Endothelial cell (in vitro differentiated cells): ENCODE measurements around the gene AUH. TPM values are rescaled to one million over a fixed set of nuclear protein-coding genes. Genes with fewer than 3 reads are reported as not detected.
A peak's percentile ranks its signal among the peaks of the same experiment; 100 is the strongest.

Experiments used
- DNase-seq: peaks from one replicate; pipeline ENCODE4 v3.0.0; 2021; ENCODE audit warnings: low spot score
- H3K27ac Mint-ChIP-seq: one replicate; pipeline ENCODE4 v1.8.0; 2021; ENCODE audit warnings: mixed read lengths, inconsistent platforms; ENCODE audit not compliant: unreplicated experiment
- H3K27me3 Mint-ChIP-seq: one replicate; pipeline ENCODE4 v1.8.0; 2021; ENCODE audit warnings: mild to moderate bottlenecking, moderate library complexity, mixed read lengths, inconsistent platforms; ENCODE audit not compliant: unreplicated experiment
- H3K36me3 Mint-ChIP-seq: one replicate; pipeline ENCODE4 v1.8.0; 2021; ENCODE audit warnings: mild to moderate bottlenecking, low read depth, mixed read lengths, inconsistent platforms; ENCODE audit not compliant: unreplicated experiment
- H3K4me1 Mint-ChIP-seq: one replicate; pipeline ENCODE4 v1.8.0; 2021; ENCODE audit warnings: mild to moderate bottlenecking, mixed read lengths, inconsistent platforms; ENCODE audit not compliant: unreplicated experiment
- H3K4me3 Mint-ChIP-seq: one replicate; pipeline ENCODE4 v1.8.0; 2021; ENCODE audit warnings: mild to moderate bottlenecking, mixed read lengths, inconsistent platforms; ENCODE audit not compliant: unreplicated experiment
- H3K9me3 Mint-ChIP-seq: one replicate; pipeline ENCODE4 v1.8.0; 2021; ENCODE audit warnings: mixed read lengths, inconsistent platforms; ENCODE audit not compliant: unreplicated experiment
- CTCF ChIP-seq: fragments of 200-600 bp; sonication (generic); IDR thresholded peaks from one replicate; pipeline ENCODE4 v1.5.0; 2021; ENCODE audit warnings: antibody characterized with exemption; ENCODE audit not compliant: unreplicated experiment
- total RNA-seq: library from RNA; stranded (reverse); fragmentation: NEBNext Ultra II Directional; extraction: Animal tissue kit (Norgen Biotek cat#: 25700); gene quantifications from one replicate; pipeline ENCODE4 v1.2.1, GENCODE V29; 2021; ENCODE audit not compliant: unreplicated experiment

AUH gene
- total RNA-seq, 1 donor from 2014 or later: 14.4 TPM

GRCh38 chr9:91247278-91247677 is 114.4 kb downstream of the AUH start:
- Mint-ChIP-seq H3K4me1 (peaks cover 13% of the 10 kb centered on the region), H3K4me3 (no peak overlapping the region), H3K36me3 (no peaks in the 10 kb centered on the region), H3K27ac (no peak overlapping the region), H3K27me3 (no peaks in the 10 kb centered on the region), H3K9me3 (no peaks in the 10 kb centered on the region)
- no peak for TF ChIP-seq CTCF
- DNase-seq: no peak

GRCh38 chr9:91246846-91247245 is 114.9 kb downstream of the AUH start:
- peaks cover 13% of the 10 kb centered on the region for H3K4me1 Mint-ChIP-seq
- H3K27ac Mint-ChIP-seq: no peak overlapping the region
- H3K9me3 Mint-ChIP-seq: no peaks in the 10 kb centered on the region
- no peaks in the 10 kb centered on the region for H3K27me3 Mint-ChIP-seq
- no peaks in the 10 kb centered on the region for H3K36me3 Mint-ChIP-seq
- no peak overlapping the region for H3K4me3 Mint-ChIP-seq
- TF ChIP-seq CTCF: no peak
- no peak for DNase-seq

GRCh38 chr9:91245431-91246313 is 116.0 kb downstream of the AUH start:
- no peak for DNase-seq
- Mint-ChIP-seq H3K27ac (peak overlapping the region; percentile 4), H3K9me3 (no peaks in the 10 kb centered on the region), H3K36me3 (no peaks in the 10 kb centered on the region), H3K4me3 (no peak overlapping the region), H3K27me3 (no peaks in the 10 kb centered on the region), H3K4me1 (peaks cover 13% of the 10 kb centered on the region)
- TF ChIP-seq CTCF: no peak

- no peaks in the 10 kb centered on the region for H3K27me3 Mint-ChIP-seq
- no peak overlapping the region for H3K4me3 Mint-ChIP-seq
- H3K9me3 Mint-ChIP-seq: no peaks in the 10 kb centered on the region
- H3K27ac Mint-ChIP-seq: no peak overlapping the region
- H3K4me1 Mint-ChIP-seq: peaks cover 10% of the 10 kb centered on the region
- H3K36me3 Mint-ChIP-seq: no peaks in the 10 kb centered on the region
- DNase-seq: no peak
- TF ChIP-seq CTCF: no peak
Measured at GRCh38 chr9:91243029-91243428, 118.7 kb downstream of the AUH start.

GRCh38 chr9:91241909-91242308 is 119.8 kb downstream of the AUH start:
- Mint-ChIP-seq H3K4me3 (no peak overlapping the region), H3K4me1 (peaks cover 5% of the 10 kb centered on the region), H3K36me3 (no peaks in the 10 kb centered on the region), H3K9me3 (no peaks in the 10 kb centered on the region), H3K27me3 (no peaks in the 10 kb centered on the region), H3K27ac (no peak overlapping the region)
- no peak for TF ChIP-seq CTCF
- no peak for DNase-seq
